ENCODE data around the gene OSTC.
A peak's percentile ranks its signal among the peaks of the same experiment; 100 is the strongest.

OSTC gene

DNA sequence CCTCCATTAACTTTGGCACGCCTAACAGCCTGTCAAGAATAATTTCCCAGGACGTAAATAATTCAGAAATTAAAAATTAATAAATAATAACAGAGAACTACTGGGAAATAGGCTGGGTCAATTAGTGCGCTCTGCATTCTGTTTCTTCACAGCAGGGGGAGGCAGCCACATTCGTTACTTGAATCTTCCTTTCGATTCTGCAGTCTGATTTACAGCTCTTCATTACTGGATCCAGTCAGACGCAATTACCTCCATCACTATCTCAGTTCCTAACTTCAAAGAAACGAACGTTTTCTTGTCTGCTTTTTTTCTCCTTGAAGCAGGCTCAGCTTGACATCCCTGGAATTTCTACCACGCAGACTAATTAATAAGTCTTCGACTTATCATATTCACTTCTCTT is 39.0 kb upstream of the OSTC start:
- Mint-ChIP-seq H3K27me3 (ENCODE audit: low read depth) (no peaks in the 10 kb centered on the region), H3K9me3 (peaks cover 23% of the 10 kb centered on the region), H3K36me3 (ENCODE audit: low read depth) (peaks cover 9% of the 10 kb centered on the region), H3K27ac (no peak overlapping the region), H3K4me3 (peak overlapping the region; percentile 20 to 72 (median 62)), H3K4me1 (peaks cover 4% of the 10 kb centered on the region)
- TF ChIP-seq, protein P1, sequence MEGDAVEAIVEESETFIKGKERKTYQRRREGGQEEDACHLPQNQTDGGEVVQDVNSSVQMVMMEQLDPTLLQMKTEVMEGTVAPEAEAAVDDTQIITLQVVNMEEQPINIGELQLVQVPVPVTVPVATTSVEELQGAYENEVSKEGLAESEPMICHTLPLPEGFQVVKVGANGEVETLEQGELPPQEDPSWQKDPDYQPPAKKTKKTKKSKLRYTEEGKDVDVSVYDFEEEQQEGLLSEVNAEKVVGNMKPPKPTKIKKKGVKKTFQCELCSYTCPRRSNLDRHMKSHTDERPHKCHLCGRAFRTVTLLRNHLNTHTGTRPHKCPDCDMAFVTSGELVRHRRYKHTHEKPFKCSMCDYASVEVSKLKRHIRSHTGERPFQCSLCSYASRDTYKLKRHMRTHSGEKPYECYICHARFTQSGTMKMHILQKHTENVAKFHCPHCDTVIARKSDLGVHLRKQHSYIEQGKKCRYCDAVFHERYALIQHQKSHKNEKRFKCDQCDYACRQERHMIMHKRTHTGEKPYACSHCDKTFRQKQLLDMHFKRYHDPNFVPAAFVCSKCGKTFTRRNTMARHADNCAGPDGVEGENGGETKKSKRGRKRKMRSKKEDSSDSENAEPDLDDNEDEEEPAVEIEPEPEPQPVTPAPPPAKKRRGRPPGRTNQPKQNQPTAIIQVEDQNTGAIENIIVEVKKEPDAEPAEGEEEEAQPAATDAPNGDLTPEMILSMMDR (IDR thresholded peaks at IDR 0.05; ENCODE audit: unreplicated experiment in 3 of 3): peak; percentile 23 to 30 (median 26)

DNA sequence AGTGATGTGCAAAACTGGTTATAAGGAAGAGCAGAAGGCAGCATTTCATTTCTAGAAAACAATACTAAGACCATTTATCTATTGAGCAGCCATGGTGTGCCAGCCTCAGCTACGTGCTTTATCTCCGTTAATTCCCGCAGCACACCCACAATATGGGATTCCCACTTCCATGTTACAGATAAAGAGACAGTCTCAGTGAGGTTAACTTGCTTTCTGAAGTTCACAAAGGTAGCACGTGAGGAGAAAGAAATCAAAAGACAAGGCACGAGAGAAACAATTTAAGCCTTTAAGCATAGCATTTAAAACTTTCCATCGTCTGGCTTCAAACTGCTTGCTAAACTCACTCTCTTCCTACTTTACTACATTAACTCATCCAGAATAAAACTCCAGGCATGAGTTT is 38.0 kb upstream of the OSTC start:
- peaks cover 19% of the 10 kb centered on the region for H3K9me3 Mint-ChIP-seq
- no peak overlapping the region for H3K4me3 Mint-ChIP-seq

DNA sequence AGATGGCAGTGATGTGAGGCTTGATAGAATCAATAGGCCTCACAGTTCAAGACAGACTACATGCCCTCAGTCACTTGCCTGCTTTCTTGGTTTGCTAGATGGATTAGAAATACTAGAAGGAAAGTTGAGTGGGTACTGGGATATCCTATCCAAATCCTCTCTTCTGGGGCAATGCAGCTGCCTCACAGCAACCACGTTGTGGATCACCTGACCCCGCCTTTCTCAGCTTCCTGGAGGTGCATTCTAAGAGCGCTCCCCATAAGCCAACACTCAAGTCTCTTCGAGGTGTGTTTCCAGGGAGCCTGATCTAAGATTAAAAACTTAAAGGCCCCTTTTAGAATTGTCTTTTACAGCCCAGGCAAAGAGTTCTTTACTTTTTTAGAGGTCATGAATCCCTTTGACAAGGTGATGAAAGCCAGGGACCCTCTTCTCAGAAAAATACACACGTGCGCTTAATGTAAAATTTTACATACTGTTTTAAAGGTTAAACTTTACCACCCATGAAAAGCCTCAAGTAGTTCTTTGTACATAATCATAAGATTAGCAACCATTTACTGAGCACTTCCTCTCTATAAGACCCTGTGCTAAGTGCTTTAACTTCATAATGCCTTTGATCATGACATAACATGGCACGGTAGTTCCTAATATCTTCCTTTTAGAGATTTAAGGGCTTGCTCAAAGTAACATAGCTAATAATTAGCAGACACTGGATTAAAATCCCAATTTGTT is 30.9 kb upstream of the OSTC start:
- peaks cover 29% of the 10 kb centered on the region for H3K4me1 Mint-ChIP-seq
- H3K27me3 Mint-ChIP-seq (ENCODE audit: low read depth): no peaks in the 10 kb centered on the region
- H3K27ac Mint-ChIP-seq: peak overlapping the region; percentile 89 to 95 (median 95)

More for the DNA sequence above, 38.0 kb upstream of the OSTC start:
- H3K27ac Mint-ChIP-seq: no peak overlapping the region
- H3K36me3 Mint-ChIP-seq (ENCODE audit: low read depth): peaks cover 10% of the 10 kb centered on the region
- H3K27me3 Mint-ChIP-seq (ENCODE audit: low read depth): no peaks in the 10 kb centered on the region
- TF ChIP-seq, protein P1 (IDR thresholded peaks at IDR 0.05; ENCODE audit: unreplicated experiment in 3 of 3): no peak
- H3K4me1 Mint-ChIP-seq: peaks cover 4% of the 10 kb centered on the region

DNA sequence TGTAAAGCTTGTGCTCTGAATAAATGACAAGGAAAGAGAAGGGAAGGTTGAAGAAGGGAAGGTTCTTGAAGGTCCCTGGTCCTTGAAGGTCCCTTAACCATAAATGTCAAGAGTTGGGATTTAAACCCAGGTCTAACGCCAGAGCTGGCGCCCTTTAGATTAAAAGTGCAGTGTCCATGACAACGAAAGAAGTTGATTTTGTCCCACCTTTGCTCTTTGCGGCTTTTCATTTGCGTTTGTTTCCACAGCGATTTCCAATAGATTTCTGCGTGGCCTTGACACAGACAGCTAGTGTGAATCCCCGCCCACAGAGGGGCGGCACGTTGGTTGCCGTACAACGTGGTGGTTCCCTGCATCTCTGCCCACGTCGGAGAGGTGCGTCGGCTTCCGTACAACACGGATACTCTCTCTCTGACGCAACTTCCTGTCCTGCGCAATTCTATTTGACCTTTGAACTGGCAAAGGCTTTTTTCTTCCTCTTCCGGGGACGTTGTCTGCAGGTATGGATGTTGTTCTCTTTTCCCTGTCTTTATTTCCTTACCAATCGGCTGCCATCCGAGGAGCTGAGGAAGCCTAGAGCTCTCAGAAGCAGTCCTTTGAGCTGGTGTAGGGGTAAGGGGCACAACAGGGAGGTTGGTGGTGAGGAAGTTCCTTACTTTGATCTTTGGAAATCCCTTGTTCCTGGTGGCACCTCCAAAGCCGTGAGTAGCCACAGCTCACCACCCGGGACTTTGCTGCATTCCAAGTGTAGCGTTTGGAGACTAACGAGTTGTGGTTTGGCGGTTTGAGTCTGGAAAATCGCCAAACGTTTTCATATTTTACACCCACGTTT is 30.1 kb upstream of the OSTC start, which contains the start of gene RPL34:
TSS of gene RPL34 (plus strand) at position 476 of the 832 bp plus-strand sequence. CDS start 1,384 bp downstream, outside the sequence.
- TF ChIP-seq, protein P1 (IDR thresholded peaks at IDR 0.05; ENCODE audit: unreplicated experiment in 3 of 3): no peak
- Mint-ChIP-seq H3K4me3 (peak within 1 kb of the TSS; percentile 96 to 97 (median 97)), H3K36me3 (ENCODE audit: low read depth) (peaks cover 38% of the 10 kb centered on the region), H3K27ac (peak within 1 kb of the TSS; percentile 89 to 95 (median 95)), H3K9me3 (peaks cover 10% of the 10 kb centered on the region), H3K27me3 (ENCODE audit: low read depth) (no peaks in the 10 kb centered on the region), H3K4me1 (peaks cover 29% of the 10 kb centered on the region)

More for the DNA sequence above, 30.9 kb upstream of the OSTC start:
- Mint-ChIP-seq H3K4me3 (peak overlapping the region; percentile 96 to 97 (median 97)), H3K9me3 (peaks cover 17% of the 10 kb centered on the region), H3K36me3 (ENCODE audit: low read depth) (peaks cover 31% of the 10 kb centered on the region)
- TF ChIP-seq, protein P1 (IDR thresholded peaks at IDR 0.05; ENCODE audit: unreplicated experiment in 3 of 3): no peak

DNA sequence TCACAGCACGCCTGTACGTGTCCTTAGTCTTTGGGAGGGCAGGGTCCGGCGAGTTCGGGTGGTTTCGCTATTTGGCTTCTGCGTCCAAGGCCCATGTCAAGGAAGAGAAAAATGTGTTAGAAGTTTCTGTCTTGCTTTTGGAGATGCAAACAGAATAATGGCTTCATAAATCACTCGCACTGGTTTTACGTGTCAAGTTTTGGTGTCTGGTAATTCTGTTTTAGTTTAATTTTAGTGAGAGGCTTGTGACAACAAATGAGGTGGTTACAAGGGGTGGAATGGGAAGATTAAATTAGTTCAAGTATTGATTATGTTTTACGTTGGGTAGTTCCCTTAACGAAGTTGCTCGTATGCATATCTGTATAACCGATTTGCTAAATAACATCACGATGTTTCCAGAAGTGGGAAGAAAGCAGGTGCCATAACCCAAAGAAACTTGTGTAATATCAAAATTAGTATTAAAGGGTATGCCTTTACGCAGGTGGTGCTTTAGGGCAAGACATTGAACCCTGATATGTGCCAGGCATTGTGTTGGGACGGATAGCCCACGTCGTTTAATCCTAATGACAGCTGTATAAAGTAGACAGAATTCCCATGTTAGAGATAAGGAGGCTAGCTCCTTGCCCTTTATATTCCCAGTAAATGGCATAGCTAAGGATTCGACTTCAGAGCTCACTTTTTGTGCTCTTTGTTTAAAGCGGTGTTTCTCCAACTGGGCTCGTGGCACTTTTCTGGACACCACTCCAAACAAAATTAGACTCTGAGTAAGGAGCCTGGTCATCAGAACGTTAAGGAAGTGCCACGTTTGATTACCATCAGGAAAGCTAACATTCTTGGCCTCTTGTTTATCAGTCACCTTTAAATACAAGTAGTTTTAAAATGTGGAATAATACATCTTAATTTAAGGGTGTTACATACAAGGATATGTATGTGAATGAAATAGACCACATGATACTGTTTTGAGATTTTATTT is 29.2 kb upstream of the OSTC start:
- H3K9me3 Mint-ChIP-seq: peaks cover 5% of the 10 kb centered on the region
- H3K27me3 Mint-ChIP-seq (ENCODE audit: low read depth): no peaks in the 10 kb centered on the region
- TF ChIP-seq, protein P1 (IDR thresholded peaks at IDR 0.05; ENCODE audit: unreplicated experiment in 3 of 3): no peak
- peak overlapping the region; percentile 96 to 97 (median 97) for H3K4me3 Mint-ChIP-seq
- peaks cover 43% of the 10 kb centered on the region for H3K36me3 Mint-ChIP-seq (ENCODE audit: low read depth)
- H3K27ac Mint-ChIP-seq: peak overlapping the region; percentile 89 to 95 (median 95)
- peaks cover 29% of the 10 kb centered on the region for H3K4me1 Mint-ChIP-seq

All from nephron (organoid).